Lower lobe of right lung (tissue), 2 donors: ENCODE data around the gene FASN. TPM values are rescaled to one million over a fixed set of nuclear protein-coding genes. Genes with fewer than 3 reads are reported as not detected.
A peak's percentile ranks its signal among the peaks of the same experiment; 100 is the strongest.

Experiments used
- ATAC-seq, 2 donors: fragments of 200-7000 bp; cut with Tn5 transposase; one replicate each; pipeline ENCODE4 v1.9.1; 2020 to 2022; ENCODE audit warnings: mild to moderate bottlenecking in 2 of 2, moderate library complexity in 2 of 2
- DNase-seq: peaks from one replicate; pipeline ENCODE4 v3.0.0-alpha.2; 2020
- H3K27ac ChIP-seq: fragments of 200-600 bp; one replicate; pipeline ENCODE4 v1.8.0; 2022
- H3K27me3 ChIP-seq: fragments of 200-600 bp; one replicate; pipeline ENCODE4 v1.8.0; 2022; ENCODE audit warnings: low read depth
- H3K36me3 ChIP-seq: fragments of 200-600 bp; one replicate; pipeline ENCODE4 v1.8.0; 2022; ENCODE audit warnings: mild to moderate bottlenecking
- H3K4me1 ChIP-seq: fragments of 200-600 bp; one replicate; pipeline ENCODE4 v1.8.0; 2022
- H3K4me3 ChIP-seq: fragments of 200-600 bp; one replicate; pipeline ENCODE4 v1.8.0; 2022; ENCODE audit warnings: mild to moderate bottlenecking
- H3K9me3 ChIP-seq: fragments of 200-600 bp; one replicate; pipeline ENCODE4 v1.8.0; 2022
- intact Hi-C: fragments of 100-400 bp; cut with DNase I; formaldehyde crosslinking; loops from one replicate; pipeline ENCODE4 v1.11.0; 2022
- total RNA-seq: library from RNA; stranded (reverse); fragmentation: NEBNext Ultra II Directional; extraction: Animal tissue kit (Norgen Biotek cat#: 25700); gene quantifications from one replicate; pipeline ENCODE4 v1.2.1, GENCODE V29; 2021
- TF ChIP-seq, protein P1 (sequence below): fragments of 200-600 bp; IDR thresholded peaks from one replicate; pipeline ENCODE4 v1.8.0; 2022; ENCODE audit warnings: antibody characterized with exemption, mild to moderate bottlenecking
- donor health status: DM: no; HTN: yes; CAD: no; lungs with severe emphysema.

FASN gene
- total RNA-seq, 1 donor from 2014 or later = 302 TPM

DNA sequence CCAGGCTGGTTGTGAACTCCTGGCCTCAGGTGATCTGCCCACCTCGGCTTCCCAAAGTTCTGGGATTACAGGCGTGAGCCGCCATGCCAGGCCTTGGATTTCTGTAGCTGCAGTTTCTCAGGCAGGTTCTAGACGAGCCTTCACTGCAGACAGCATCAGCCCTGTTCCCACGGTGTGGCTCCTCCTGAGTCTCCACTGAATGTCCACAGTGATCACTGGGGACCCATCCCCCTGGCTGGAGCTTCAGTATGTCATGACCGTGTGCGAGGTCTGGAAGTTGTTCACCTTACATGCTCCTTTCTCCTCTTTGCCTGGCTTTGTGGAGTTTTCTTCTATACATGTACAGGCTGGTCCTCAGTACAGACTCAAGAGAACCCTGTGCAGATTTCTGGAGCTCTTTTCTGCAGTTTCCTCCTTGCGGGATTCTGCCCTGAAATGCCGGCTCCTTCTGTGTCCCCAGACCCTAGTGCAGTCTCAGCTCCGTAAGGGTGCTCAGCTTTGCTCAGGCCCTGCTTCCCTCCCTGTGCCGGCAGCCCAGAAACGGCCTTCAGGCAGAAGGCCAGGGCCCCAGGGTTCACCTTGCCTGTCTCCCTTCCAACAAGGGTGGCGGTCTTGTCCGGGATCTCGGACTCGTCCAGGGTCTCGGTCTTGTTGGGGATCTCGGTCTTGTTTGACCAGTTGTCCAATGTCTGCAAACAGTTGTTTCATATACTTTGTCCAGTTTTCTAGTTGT lies 14.3 kb upstream of the FASN start:
- TF ChIP-seq, protein P1, sequence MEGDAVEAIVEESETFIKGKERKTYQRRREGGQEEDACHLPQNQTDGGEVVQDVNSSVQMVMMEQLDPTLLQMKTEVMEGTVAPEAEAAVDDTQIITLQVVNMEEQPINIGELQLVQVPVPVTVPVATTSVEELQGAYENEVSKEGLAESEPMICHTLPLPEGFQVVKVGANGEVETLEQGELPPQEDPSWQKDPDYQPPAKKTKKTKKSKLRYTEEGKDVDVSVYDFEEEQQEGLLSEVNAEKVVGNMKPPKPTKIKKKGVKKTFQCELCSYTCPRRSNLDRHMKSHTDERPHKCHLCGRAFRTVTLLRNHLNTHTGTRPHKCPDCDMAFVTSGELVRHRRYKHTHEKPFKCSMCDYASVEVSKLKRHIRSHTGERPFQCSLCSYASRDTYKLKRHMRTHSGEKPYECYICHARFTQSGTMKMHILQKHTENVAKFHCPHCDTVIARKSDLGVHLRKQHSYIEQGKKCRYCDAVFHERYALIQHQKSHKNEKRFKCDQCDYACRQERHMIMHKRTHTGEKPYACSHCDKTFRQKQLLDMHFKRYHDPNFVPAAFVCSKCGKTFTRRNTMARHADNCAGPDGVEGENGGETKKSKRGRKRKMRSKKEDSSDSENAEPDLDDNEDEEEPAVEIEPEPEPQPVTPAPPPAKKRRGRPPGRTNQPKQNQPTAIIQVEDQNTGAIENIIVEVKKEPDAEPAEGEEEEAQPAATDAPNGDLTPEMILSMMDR = no peak
- no peaks in the 10 kb centered on the region for H3K9me3 ChIP-seq
- ATAC-seq = peak; percentile 21 to 58
- peaks cover 6% of the 10 kb centered on the region for H3K36me3 ChIP-seq
- peak overlapping the region; percentile 27 for H3K4me3 ChIP-seq
- no peaks in the 10 kb centered on the region for H3K27me3 ChIP-seq
- intact Hi-C loops = no loop called here
- peaks cover 16% of the 10 kb centered on the region for H3K4me1 ChIP-seq
- peak overlapping the region; percentile 78 for H3K27ac ChIP-seq
- no peak for DNase-seq

DNA sequence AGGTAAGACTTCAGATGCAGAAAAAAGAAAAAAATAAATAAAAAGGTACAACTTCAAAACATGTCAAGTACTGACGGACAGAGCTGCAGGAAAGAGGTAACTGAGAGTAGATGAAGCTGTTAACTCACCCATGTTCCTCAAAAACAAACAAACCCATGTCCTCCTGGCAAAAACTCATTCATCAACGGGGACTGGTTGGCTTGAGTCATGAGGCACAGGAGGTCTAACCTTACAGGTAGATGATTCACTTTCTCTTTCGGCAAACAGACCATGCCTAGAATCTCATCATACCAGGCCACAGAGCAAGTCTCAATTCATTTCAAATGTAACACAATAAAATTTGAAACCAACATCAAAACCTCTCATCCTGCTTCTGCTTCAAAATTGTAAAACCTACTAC lies 12.3 kb upstream of the FASN start:
- intact Hi-C loops = no loop called here
- peaks cover 36% of the 10 kb centered on the region for H3K4me1 ChIP-seq
- no peak overlapping the region for H3K4me3 ChIP-seq
- H3K27me3 ChIP-seq = no peaks in the 10 kb centered on the region
- DNase-seq = no peak
- no peak overlapping the region for H3K27ac ChIP-seq
- no peaks in the 10 kb centered on the region for H3K9me3 ChIP-seq
- peak in 1 of 2 donors; percentile 4 for ATAC-seq
- peaks cover 6% of the 10 kb centered on the region for H3K36me3 ChIP-seq
- TF ChIP-seq, protein P1 = no peak

DNA sequence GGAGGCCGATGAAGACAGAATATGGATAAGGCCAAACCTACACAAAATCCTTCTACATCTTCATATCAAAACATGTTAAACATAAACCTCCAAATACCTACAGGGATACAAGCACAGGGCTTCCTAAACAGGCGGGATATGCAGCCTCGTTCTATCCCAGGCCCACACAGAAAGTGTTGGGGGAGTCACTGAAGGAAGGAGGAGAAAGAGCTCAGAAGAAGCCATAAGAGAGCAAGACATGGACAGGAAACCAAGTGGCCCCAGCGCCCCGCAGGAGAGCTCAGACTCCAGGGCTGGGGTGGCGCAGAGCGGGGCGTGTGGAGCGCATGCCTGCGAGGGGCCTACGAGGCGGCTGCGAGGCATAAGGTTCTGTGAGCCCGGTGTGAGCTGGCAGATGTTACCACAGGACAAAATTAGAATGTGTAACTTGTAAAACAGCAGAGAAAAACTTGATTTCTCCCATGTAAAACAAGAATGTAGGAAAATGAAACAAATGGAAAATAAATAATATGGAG lies 11.0 kb upstream of the FASN start:
- no peak overlapping the region for H3K4me3 ChIP-seq
- TF ChIP-seq, protein P1 = no peak
- no peaks in the 10 kb centered on the region for H3K27me3 ChIP-seq
- intact Hi-C loops = no loop called here
- no peaks in the 10 kb centered on the region for H3K36me3 ChIP-seq
- no peaks in the 10 kb centered on the region for H3K9me3 ChIP-seq
- peaks cover 49% of the 10 kb centered on the region for H3K4me1 ChIP-seq
- DNase-seq (peak; percentile 41), ATAC-seq (no peak)
- H3K27ac ChIP-seq = peak overlapping the region; percentile 91

DNA sequence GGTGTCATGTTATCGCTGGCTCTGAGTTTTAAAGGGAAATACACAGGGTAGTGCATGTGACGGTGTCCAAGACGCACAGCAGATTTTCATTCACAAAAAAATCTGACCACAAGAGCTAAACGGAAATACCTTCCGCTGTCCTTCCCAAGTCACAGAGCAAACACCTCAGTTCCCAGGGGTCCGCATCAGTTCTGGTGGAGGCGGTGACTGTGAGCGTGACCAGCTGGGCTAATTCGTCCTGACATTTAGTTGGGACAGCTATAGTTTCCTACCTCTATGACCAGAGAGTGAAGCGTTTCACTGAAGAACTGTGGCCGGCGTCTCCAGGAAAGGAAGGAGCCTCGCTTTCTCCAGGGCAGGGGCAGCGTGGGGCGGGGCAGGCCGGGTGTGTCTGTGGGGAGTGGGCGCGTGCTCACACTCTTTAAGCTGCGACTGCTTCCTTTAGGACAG lies 10.5 kb upstream of the FASN start:
- H3K9me3 ChIP-seq = no peaks in the 10 kb centered on the region
- H3K27ac ChIP-seq = peak overlapping the region; percentile 91
- no peak overlapping the region for H3K4me3 ChIP-seq
- intact Hi-C loops = no loop called here
- no peak for DNase-seq
- TF ChIP-seq, protein P1 = no peak
- H3K36me3 ChIP-seq = no peaks in the 10 kb centered on the region
- no peak for ATAC-seq
- H3K4me1 ChIP-seq = peaks cover 54% of the 10 kb centered on the region
- H3K27me3 ChIP-seq = no peaks in the 10 kb centered on the region

DNA sequence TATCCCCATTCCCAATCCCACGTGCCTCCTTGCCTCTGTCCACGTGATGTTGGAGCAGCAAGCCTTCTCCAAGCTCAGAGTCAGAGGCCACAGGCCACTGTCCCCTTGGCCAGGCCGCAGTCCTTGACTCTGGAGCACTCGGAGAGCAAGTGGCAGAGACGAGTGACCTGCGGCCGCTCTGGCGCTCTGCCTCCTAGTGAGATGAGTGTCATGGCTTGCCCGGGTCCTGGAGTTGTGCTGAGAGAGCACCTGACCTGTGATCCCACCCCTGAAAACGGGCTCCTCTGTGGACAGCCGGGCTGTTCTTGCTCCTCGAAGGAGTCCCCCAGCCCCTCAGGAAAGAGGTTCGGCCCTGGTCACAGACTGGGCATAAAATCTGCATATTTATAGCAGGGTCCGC lies 10.0 kb upstream of the FASN start:
- DNase-seq = no peak
- ATAC-seq = no peak
- peak overlapping the region; percentile 91 for H3K27ac ChIP-seq

More for the DNA sequence above, 10.0 kb upstream of the FASN start:
- intact Hi-C loops = no loop called here
- Histone ChIP-seq H3K36me3 (no peaks in the 10 kb centered on the region), H3K4me3 (no peak overlapping the region), H3K4me1 (peaks cover 59% of the 10 kb centered on the region), H3K27me3 (no peaks in the 10 kb centered on the region), H3K9me3 (no peaks in the 10 kb centered on the region)
- TF ChIP-seq, protein P1 = no peak
